GOT3 (cell line): ENCODE measurements around the gene NUF2.
"Not testable (repeated sequence)": the region's sequence is repeated elsewhere in the genome, so short reads cannot be mapped to it uniquely, and the experiment has no call there.

Source experiments
- DNase-seq: peaks from one replicate; lab custom pipeline; 2025; ENCODE audit warnings: mixed read lengths; lab: John Stamatoyannopoulos, UW

The NUF2 gene

GRCh38 chr1:163335216-163335615, 13.5 kb downstream of the NUF2 start:
- DNase-seq = no peak

- DNase-seq = no peak
These were observed 15.9 kb downstream of the NUF2 start for GRCh38 chr1:163337631-163338030.

GRCh38 chr1:163346326-163346870, 24.6 kb downstream of the NUF2 start:
- DNase-seq = no peak

GRCh38 chr1:163347106-163347505, 25.4 kb downstream of the NUF2 start:
- no peak for DNase-seq

GRCh38 chr1:163351912-163352311, 30.2 kb downstream of the NUF2 start:
- DNase-seq = no peak

- no peak for DNase-seq
These were observed 35.6 kb downstream of the NUF2 start for GRCh38 chr1:163357378-163357777.

- DNase-seq = not testable (repeated sequence)
These were observed 36.4 kb downstream of the NUF2 start for GRCh38 chr1:163358172-163358571.

GRCh38 chr1:163361123-163361934, 39.6 kb downstream of the NUF2 start:
- DNase-seq = no peak

GRCh38 chr1:163365186-163365585, 43.4 kb downstream of the NUF2 start:
- DNase-seq = no peak

GRCh38 chr1:163366555-163366954, 44.8 kb downstream of the NUF2 start:
- DNase-seq = no peak

- DNase-seq = no peak
These were observed 46.0 kb downstream of the NUF2 start for GRCh38 chr1:163367721-163368120.

- DNase-seq = no peak
These were observed 50.8 kb downstream of the NUF2 start for GRCh38 chr1:163372576-163372975.

- DNase-seq = no peak
These were observed 56.8 kb downstream of the NUF2 start for GRCh38 chr1:163378554-163378953.

- no peak for DNase-seq
These were observed 58.0 kb downstream of the NUF2 start for GRCh38 chr1:163379801-163380200.

- no peak for DNase-seq
These were observed 59.9 kb downstream of the NUF2 start for GRCh38 chr1:163381487-163382184.

GRCh38 chr1:163382395-163382794, 60.6 kb downstream of the NUF2 start:
- DNase-seq = no peak

GRCh38 chr1:163387146-163387545, 65.4 kb downstream of the NUF2 start:
- DNase-seq = no peak

- DNase-seq = no peak
These were observed 67.2 kb downstream of the NUF2 start for GRCh38 chr1:163388970-163389369.

GRCh38 chr1:163395790-163396189, 74.0 kb downstream of the NUF2 start:
- DNase-seq = no peak

GRCh38 chr1:163397451-163398200, 75.9 kb downstream of the NUF2 start:
- no peak for DNase-seq

- DNase-seq = no peak
These were observed 77.2 kb downstream of the NUF2 start for GRCh38 chr1:163399001-163399400.

- no peak for DNase-seq
These were observed 78.3 kb downstream of the NUF2 start for GRCh38 chr1:163399976-163400601.
